B cell (primary cell): ENCODE measurements around the gene MAGEA9B. TPM values are rescaled to one million over a fixed set of nuclear protein-coding genes. Genes with fewer than 3 reads are reported as not detected.
"Not testable (repeated sequence)": the region's sequence is repeated elsewhere in the genome, so short reads cannot be mapped to it uniquely, and the experiment has no call there.

Experiments used
- ATAC-seq: fragments of 200-7000 bp; cut with Tn5 transposase; one replicate; pipeline ENCODE4 v1.10.0; 2021; ENCODE audit warnings: low read depth, mild to moderate bottlenecking, moderate number of reproducible peaks, moderate library complexity
- CTCF ChIA-PET: fragments of 350-600 bp; sonication (Branson Sonifier 250); formaldehyde crosslinking; loops from one replicate; lab custom pipeline; 2021; ENCODE audit warnings: antibody characterized with exemption, inconsistent platforms; lab: Charles Lee
- POLR2A ChIA-PET: fragments of 350-600 bp; sonication (Branson Sonifier 250); formaldehyde crosslinking; loops from one replicate; lab custom pipeline; 2021; ENCODE audit warnings: antibody characterized with exemption; lab: Charles Lee
- DNase-seq: peaks from one replicate; pipeline ENCODE4 v3.0.0; 2013
- H2AFZ ChIP-seq: 2 replicates; pipeline ENCODE4 v1.6.1; 2012; ENCODE audit warnings: mild to moderate bottlenecking, low read depth, low read length; ENCODE audit not compliant: insufficient read depth, poor library complexity, severe bottlenecking
- H3K27ac ChIP-seq, 2 donors: 1 replicate in 1 of 2; 2 replicates in 1 of 2; pipeline ENCODE4 v1.5.1; 2012 to 2013; ENCODE audit warnings: low read length in 2 of 2, mild to moderate bottlenecking in 2 of 2, moderate library complexity in 1 of 2
- H3K27me3 ChIP-seq, 4 experiments: fragments of 200-600 bp in 1 of 4; sonication (generic) in 1 of 4; replicated peaks in 1 of 4; 1 replicate in 2 of 4; 2 replicates in 2 of 4; pipeline versions ENCODE4 v1.6.1 to v1.7.0; 2013 to 2016; ENCODE audit warnings: low read length in 3 of 4, mild to moderate bottlenecking in 2 of 4, mixed read lengths in 1 of 4, moderate library complexity in 1 of 4; ENCODE audit not compliant: insufficient read depth in 4 of 4, control insufficient read depth in 3 of 4; ENCODE audit errors: control extremely low read depth in 1 of 4
- H3K36me3 ChIP-seq, 2 experiments: replicated peaks in 1 of 2; 1 replicate in 1 of 2; 2 replicates in 1 of 2; pipeline versions ENCODE4 v1.6.1 to v1.7.1; 2013; ENCODE audit warnings: low read length in 1 of 2; ENCODE audit not compliant: insufficient read depth in 2 of 2, control insufficient read depth in 1 of 2; ENCODE audit errors: control extremely low read depth in 1 of 2, extremely low read depth in 1 of 2
- H3K4me1 ChIP-seq, 2 donors: fragments of 200-600 bp in 1 of 2; sonication (generic) in 1 of 2; 1 replicate in 1 of 2; 2 replicates in 1 of 2; pipeline versions ENCODE4 v1.5.1 to v1.6.1; 2013 to 2017; ENCODE audit warnings: low read length in 2 of 2; ENCODE audit not compliant: control insufficient read depth in 2 of 2, insufficient read depth in 2 of 2
- H3K4me2 ChIP-seq: replicated peaks from 2 replicates; pipeline ENCODE3; 2012; ENCODE audit warnings: mild to moderate bottlenecking, low read depth, low read length; ENCODE audit not compliant: poor library complexity, severe bottlenecking
- H3K4me3 ChIP-seq, 5 experiments: fragments of 200-600 bp in 1 of 5; sonication (generic) in 1 of 5; 1 replicate in 3 of 5; 2 replicates in 2 of 5; pipeline versions ENCODE4 v1.5.1 to v1.7.0; 2011 to 2016; ENCODE audit warnings: low read length in 4 of 5, mild to moderate bottlenecking in 4 of 5, low read depth in 2 of 5, control low read depth in 1 of 5, moderate library complexity in 1 of 5; ENCODE audit not compliant: insufficient read depth in 1 of 5; ENCODE audit errors: control extremely low read depth in 1 of 5, extremely low read depth in 1 of 5
- H3K79me2 ChIP-seq: fragments of 200-600 bp; sonication (generic); one replicate; pipeline ENCODE4 v1.6.0; 2016; ENCODE audit warnings: low read length; ENCODE audit not compliant: control insufficient read depth, insufficient read depth
- H3K9ac ChIP-seq: fragments of 200-600 bp; sonication (generic); 2 replicates; pipeline ENCODE4 v1.6.1; 2017; ENCODE audit warnings: mild to moderate bottlenecking, low read length, moderate library complexity
- H3K9me3 ChIP-seq, 3 donors: one replicate each; pipeline versions ENCODE4 v1.6.1 to v1.7.1; 2013; ENCODE audit warnings: low read length in 2 of 3; ENCODE audit not compliant: control insufficient read depth in 2 of 3, insufficient read depth in 1 of 3; ENCODE audit errors: control extremely low read depth in 1 of 3
- H4K20me1 ChIP-seq: 2 replicates; pipeline ENCODE4 v1.6.0; 2012; ENCODE audit warnings: mild to moderate bottlenecking, low read length; ENCODE audit not compliant: insufficient read depth, control insufficient read depth, poor library complexity, severe bottlenecking
- H3K27ac Mint-ChIP-seq: one replicate; pipeline ENCODE4 v1.8.0; 2021; ENCODE audit warnings: mixed read lengths
- H3K27me3 Mint-ChIP-seq: one replicate; pipeline ENCODE4 v1.8.0; 2021; ENCODE audit warnings: mixed read lengths
- H3K4me1 Mint-ChIP-seq: one replicate; pipeline ENCODE4 v1.8.0; 2021; ENCODE audit warnings: mixed read lengths
- H3K4me3 Mint-ChIP-seq: one replicate; pipeline ENCODE4 v1.8.0; 2021; ENCODE audit warnings: mixed read lengths
- H3K9me3 Mint-ChIP-seq: one replicate; pipeline ENCODE4 v1.8.0; 2022; ENCODE audit warnings: mixed read lengths; ENCODE audit not compliant: insufficient read depth
- WGBS: methylation state at CpG from one replicate; pipeline ENCODE4 v1.1.5; 2013; ENCODE audit warnings: missing lambda C conversion rate; ENCODE audit not compliant: insufficient coverage; 5-methylcytosine and 5-hydroxymethylcytosine counted together
- intact Hi-C: fragments of 100-400 bp; cut with micrococcal nuclease; formaldehyde crosslinking; loops from one replicate; pipeline ENCODE4 v1.10.0; 2022
- polyA plus RNA-seq: library from polyadenylated mRNA; depleted of rRNA; stranded (reverse); fragments of >200 nt; gene quantifications from 2 replicates; pipeline ENCODE4 v1.2.3, GENCODE V29; 2012
- total RNA-seq, 2 donors: library from RNA; stranded (reverse); fragments of 120-200 nt in 1 of 2; gene quantifications; 1 replicate in 1 of 2; 2 replicates in 1 of 2; pipeline versions ENCODE4 v1.2.3 to v1.2.4, GENCODE V29; 2013 to 2022

Gene MAGEA9B
- total and polyA plus RNA-seq, 2 donors (not counting 1 experiment from before 2014, with no cell fraction given), result 0.04 TPM; not detected in 1

GRCh38 chrX:149551939-149552248 lies 35.4 kb downstream of the MAGEA9B start:
- H3K27ac ChIP-seq, H4K20me1 ChIP-seq, DNase-seq, H2AFZ ChIP-seq, H3K27ac Mint-ChIP-seq, ATAC-seq, H3K4me3 Mint-ChIP-seq, H3K4me2 ChIP-seq, H3K27me3 ChIP-seq, H3K4me3 ChIP-seq, H3K79me2 ChIP-seq, CTCF ChIA-PET, H3K9ac ChIP-seq, H3K36me3 ChIP-seq, H3K9me3 Mint-ChIP-seq, H3K4me1 ChIP-seq, H3K27me3 Mint-ChIP-seq, H3K4me1 Mint-ChIP-seq, intact Hi-C loops, H3K9me3 ChIP-seq, POLR2A ChIA-PET: not testable (repeated sequence)
- WGBS, result no CpG with 5 or more reads among the region's 6 CpGs

GRCh38 chrX:149551245-149551938 lies 35.9 kb downstream of the MAGEA9B start:
- H3K36me3 ChIP-seq, H3K79me2 ChIP-seq, H3K9ac ChIP-seq, H3K27ac Mint-ChIP-seq, H3K4me1 Mint-ChIP-seq, H3K9me3 Mint-ChIP-seq, CTCF ChIA-PET, H3K4me1 ChIP-seq, H4K20me1 ChIP-seq, H2AFZ ChIP-seq, ATAC-seq, intact Hi-C loops, DNase-seq, H3K4me3 Mint-ChIP-seq, H3K27me3 Mint-ChIP-seq, POLR2A ChIA-PET, H3K27me3 ChIP-seq, H3K27ac ChIP-seq, H3K4me3 ChIP-seq, H3K9me3 ChIP-seq, H3K4me2 ChIP-seq: not testable (repeated sequence)
- no CpG with 5 or more reads among the region's 4 CpGs for WGBS

DNA sequence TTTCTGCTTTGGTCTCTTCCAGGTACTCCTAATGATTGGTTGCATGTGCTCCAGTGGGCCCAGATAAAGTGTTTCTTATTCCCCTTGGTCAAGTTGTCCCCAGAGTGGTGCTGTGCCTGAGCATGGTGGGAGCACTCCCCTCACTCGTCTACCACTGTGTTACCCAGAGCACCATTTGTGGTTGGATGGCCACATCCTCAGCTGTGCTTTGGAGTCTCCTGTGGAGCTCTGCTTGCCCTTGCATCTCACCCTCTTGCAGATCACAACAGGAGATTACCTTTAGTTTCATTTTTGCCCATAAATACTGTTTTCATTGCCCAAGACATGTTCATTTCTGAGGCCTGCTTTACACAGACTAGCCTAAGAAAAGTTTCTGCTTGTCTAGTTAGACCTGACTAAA lies 36.8 kb downstream of the MAGEA9B start:
- H3K9me3 Mint-ChIP-seq, H3K4me3 Mint-ChIP-seq, H3K9ac ChIP-seq, ATAC-seq, H3K27ac Mint-ChIP-seq, H3K9me3 ChIP-seq, DNase-seq, CTCF ChIA-PET, H3K4me1 Mint-ChIP-seq, H3K27ac ChIP-seq, H3K4me1 ChIP-seq, H3K36me3 ChIP-seq, H3K27me3 ChIP-seq, H3K4me3 ChIP-seq, POLR2A ChIA-PET, H3K27me3 Mint-ChIP-seq, H3K79me2 ChIP-seq, intact Hi-C loops, H4K20me1 ChIP-seq, H3K4me2 ChIP-seq, H2AFZ ChIP-seq: not testable (repeated sequence)
- WGBS, result no CpG with 5 or more reads among the region's 1 CpG

DNA sequence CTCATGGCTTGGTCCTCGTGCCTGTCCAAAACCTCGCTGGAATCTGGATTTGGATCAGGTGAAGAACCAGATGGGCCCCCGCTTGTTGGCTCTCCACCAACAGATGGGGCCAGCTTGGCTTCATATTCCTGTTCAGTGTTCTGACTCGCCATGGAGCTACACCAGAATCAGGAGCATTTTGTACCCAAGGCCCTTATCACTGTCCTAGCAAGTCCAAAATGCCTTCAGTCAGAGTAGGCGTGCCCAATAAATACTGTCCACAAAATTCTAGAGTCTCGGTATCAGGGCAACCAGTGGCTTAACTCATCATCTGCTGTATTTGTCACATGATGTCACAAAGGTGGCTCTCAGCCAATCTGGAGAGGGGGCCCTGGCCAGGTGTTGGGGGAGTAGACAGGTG lies 37.6 kb downstream of the MAGEA9B start, which contains the start of gene HSFX3:
Gene HSFX3 (minus strand): TSS at position 224 of the 400 bp plus-strand sequence. CDS start 72 bp downstream, at position 152.
- H3K4me2 ChIP-seq, H3K27ac ChIP-seq, H3K27ac Mint-ChIP-seq, H2AFZ ChIP-seq, CTCF ChIA-PET, POLR2A ChIA-PET, DNase-seq, H3K4me1 ChIP-seq, H3K36me3 ChIP-seq, H3K9ac ChIP-seq, H3K9me3 Mint-ChIP-seq, ATAC-seq, H3K9me3 ChIP-seq, H3K27me3 Mint-ChIP-seq, H4K20me1 ChIP-seq, H3K4me1 Mint-ChIP-seq, H3K4me3 ChIP-seq, H3K4me3 Mint-ChIP-seq, H3K27me3 ChIP-seq, intact Hi-C loops, H3K79me2 ChIP-seq: not testable (repeated sequence)
- WGBS, result no CpG with 5 or more reads among the region's 6 CpGs
